Transverse colon (tissue), 4 donors: ENCODE data around the gene HBS1L.

Source experiments
- POLR2A ChIP-seq: fragments of 450-650 bp; IDR thresholded peaks from one replicate; pipeline ENCODE4 v1.6.1; 2016; ENCODE audit warnings: antibody characterized with exemption, mild to moderate bottlenecking, moderate library complexity
- POLR2AphosphoS5 ChIP-seq, 3 donors: sonication (generic); formaldehyde crosslinking; IDR thresholded peaks; one replicate each; pipeline ENCODE4 v1.6.1; 2016; ENCODE audit warnings: antibody characterized with exemption in 3 of 3
- TF ChIP-seq, protein P1 (sequence below), 5 experiments: fragments of 200-600 bp in 3 of 5; fragments of 450-650 bp in 2 of 5; sonication (generic) in 3 of 5; IDR thresholded peaks; 1 replicate in 2 of 5; 2 replicates in 3 of 5; pipeline ENCODE4 v1.5.1; 2016 to 2017; ENCODE audit warnings: antibody characterized with exemption in 5 of 5, inconsistent platforms in 3 of 5, mild to moderate bottlenecking in 2 of 5, moderate library complexity in 1 of 5

DNA sequence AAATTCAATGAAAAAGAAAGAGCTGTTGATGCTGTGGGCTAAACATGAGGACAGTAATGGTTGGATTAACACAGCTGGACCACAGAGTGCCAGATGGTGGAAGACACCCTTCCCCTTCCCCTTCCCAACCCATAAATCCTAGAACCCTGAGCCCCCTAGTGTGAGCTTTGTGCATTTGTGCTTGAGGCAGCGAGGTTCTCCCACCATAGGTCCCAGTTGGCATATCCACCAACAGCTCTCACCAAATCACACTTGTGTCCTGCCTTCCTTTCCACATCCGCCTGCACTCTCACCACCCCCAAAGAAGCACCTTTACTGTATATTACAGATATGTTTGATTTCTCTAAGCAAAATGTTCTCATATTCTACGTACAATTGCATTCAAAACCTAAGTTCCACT, 32.8 kb upstream of the HBS1L start:
- TF ChIP-seq, protein P1, sequence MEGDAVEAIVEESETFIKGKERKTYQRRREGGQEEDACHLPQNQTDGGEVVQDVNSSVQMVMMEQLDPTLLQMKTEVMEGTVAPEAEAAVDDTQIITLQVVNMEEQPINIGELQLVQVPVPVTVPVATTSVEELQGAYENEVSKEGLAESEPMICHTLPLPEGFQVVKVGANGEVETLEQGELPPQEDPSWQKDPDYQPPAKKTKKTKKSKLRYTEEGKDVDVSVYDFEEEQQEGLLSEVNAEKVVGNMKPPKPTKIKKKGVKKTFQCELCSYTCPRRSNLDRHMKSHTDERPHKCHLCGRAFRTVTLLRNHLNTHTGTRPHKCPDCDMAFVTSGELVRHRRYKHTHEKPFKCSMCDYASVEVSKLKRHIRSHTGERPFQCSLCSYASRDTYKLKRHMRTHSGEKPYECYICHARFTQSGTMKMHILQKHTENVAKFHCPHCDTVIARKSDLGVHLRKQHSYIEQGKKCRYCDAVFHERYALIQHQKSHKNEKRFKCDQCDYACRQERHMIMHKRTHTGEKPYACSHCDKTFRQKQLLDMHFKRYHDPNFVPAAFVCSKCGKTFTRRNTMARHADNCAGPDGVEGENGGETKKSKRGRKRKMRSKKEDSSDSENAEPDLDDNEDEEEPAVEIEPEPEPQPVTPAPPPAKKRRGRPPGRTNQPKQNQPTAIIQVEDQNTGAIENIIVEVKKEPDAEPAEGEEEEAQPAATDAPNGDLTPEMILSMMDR (IDR thresholded peaks at IDR 0.05) = no peak
- TF ChIP-seq POLR2AphosphoS5 (IDR thresholded peaks at IDR 0.05) (no peak), POLR2A (no peak)
